ENCODE measurements around the gene P2RY11.

Gene P2RY11

GRCh38 chr19:10111405-10111811, at the start of gene P2RY11:
Gene P2RY11 (plus strand): TSS chr19:10111693. CDS start chr19:10111722, 29 bp downstream.
- DNase-seq = no peak

GRCh38 chr19:10061717-10062310, 49.7 kb upstream of the P2RY11 start:
- DNase-seq = no peak

- DNase-seq = no peak
Measured at GRCh38 chr19:10068205-10068604, 43.3 kb upstream of the P2RY11 start.

- no peak for DNase-seq
Measured at GRCh38 chr19:10069046-10069445, 42.4 kb upstream of the P2RY11 start.

- no peak for DNase-seq
Measured at GRCh38 chr19:10070730-10071446, 40.6 kb upstream of the P2RY11 start.

- DNase-seq = no peak
Measured at GRCh38 chr19:10074153-10074552, 37.3 kb upstream of the P2RY11 start.

- no peak for DNase-seq
Measured at GRCh38 chr19:10076535-10076934, 35.0 kb upstream of the P2RY11 start.

- no peak for DNase-seq
Measured at GRCh38 chr19:10078329-10078728, 33.2 kb upstream of the P2RY11 start.

- DNase-seq = no peak
Measured at GRCh38 chr19:10079031-10079453, 32.5 kb upstream of the P2RY11 start.

- DNase-seq = no peak
Measured at GRCh38 chr19:10083911-10084310, 27.6 kb upstream of the P2RY11 start.

GRCh38 chr19:10084803-10085202, 26.7 kb upstream of the P2RY11 start:
- DNase-seq = no peak

- peak; percentile 63 for DNase-seq
Measured at GRCh38 chr19:10085641-10086590, 25.6 kb upstream of the P2RY11 start, which contains the start of gene SHFL. Gene SHFL (plus strand): TSS chr19:10086317. CDS start chr19:10086428, 111 bp downstream.

GRCh38 chr19:10086591-10087192, 24.8 kb upstream of the P2RY11 start:
- DNase-seq = no peak

- no peak for DNase-seq
Measured at GRCh38 chr19:10087296-10088061, 24.0 kb upstream of the P2RY11 start.

GRCh38 chr19:10088949-10089554, 22.4 kb upstream of the P2RY11 start:
- DNase-seq = no peak

GRCh38 chr19:10089801-10090375, 21.6 kb upstream of the P2RY11 start:
- no peak for DNase-seq

- DNase-seq = no peak
Measured at GRCh38 chr19:10091370-10091687, 20.2 kb upstream of the P2RY11 start.

- DNase-seq = no peak
Measured at GRCh38 chr19:10091895-10092641, 19.4 kb upstream of the P2RY11 start.

- DNase-seq = no peak
Measured at GRCh38 chr19:10092648-10093294, 18.7 kb upstream of the P2RY11 start.
